ENCODE measurements around the gene CD109.

The CD109 gene

DNA sequence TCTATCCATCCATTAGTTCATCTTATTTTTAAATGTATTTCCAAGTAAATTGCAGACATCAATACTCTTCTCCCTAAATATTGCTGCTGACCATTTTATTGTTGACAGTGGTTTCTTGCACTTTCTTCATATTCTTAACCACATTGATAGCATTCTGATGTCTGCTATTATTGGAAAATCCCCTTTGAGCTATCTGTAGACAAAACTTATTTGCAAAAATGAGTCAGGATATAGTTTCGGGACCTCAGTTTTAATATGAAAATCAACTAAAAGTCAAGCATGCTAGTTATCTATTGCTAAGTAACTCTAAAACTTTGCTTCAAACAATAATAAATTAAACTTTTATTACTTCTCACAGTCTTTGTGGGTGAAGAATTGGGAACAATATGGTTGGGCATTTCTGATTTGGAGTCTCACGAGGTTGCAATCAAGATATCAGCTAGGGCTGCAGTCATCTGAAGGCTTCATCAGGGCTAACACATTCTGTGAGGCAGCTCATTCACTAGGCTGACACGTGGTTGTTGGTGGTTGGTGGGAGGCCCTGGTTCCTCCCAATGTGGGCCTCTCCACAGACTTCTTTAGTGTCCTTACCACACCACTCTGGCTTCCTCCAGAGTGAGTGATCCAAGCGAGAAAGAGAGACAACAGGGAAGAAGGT, 32.7 kb downstream of the CD109 start:
- Mint-ChIP-seq H3K4me3 (peak overlapping the region; percentile 8), H3K9me3 (no peaks in the 10 kb centered on the region), H3K36me3 (ENCODE audit: low read depth) (peaks cover 12% of the 10 kb centered on the region), H3K27me3 (ENCODE audit: low read depth) (no peaks in the 10 kb centered on the region), H3K4me1 (ENCODE audit: low read depth) (peaks cover 36% of the 10 kb centered on the region), H3K27ac (peak overlapping the region; percentile 58)

DNA sequence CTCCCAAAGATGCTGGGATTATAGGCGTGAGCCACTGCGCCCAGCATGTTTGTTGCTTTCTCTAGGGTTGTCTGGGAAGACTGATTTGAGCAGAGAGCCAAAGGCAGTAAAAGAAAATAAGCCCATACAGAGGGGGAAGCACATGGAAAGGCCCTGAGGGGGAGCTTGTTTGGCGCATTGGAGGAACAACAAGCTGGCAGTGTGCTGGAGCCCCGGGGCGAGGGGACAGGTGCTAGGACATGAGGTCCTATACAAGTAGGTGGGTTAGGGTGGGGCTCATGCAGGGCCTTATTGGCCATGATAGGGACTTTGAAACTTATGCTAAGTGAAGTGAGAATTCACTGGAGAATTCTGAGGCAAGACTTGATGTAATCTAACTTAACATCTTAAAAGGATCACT, 35.3 kb downstream of the CD109 start:
- no peak overlapping the region for H3K4me3 Mint-ChIP-seq
- no peaks in the 10 kb centered on the region for H3K27me3 Mint-ChIP-seq (ENCODE audit: low read depth)
- H3K27ac Mint-ChIP-seq = no peak overlapping the region
- H3K36me3 Mint-ChIP-seq (ENCODE audit: low read depth) = peaks cover 15% of the 10 kb centered on the region
- no peaks in the 10 kb centered on the region for H3K9me3 Mint-ChIP-seq
- H3K4me1 Mint-ChIP-seq (ENCODE audit: low read depth) = peaks cover 32% of the 10 kb centered on the region

DNA sequence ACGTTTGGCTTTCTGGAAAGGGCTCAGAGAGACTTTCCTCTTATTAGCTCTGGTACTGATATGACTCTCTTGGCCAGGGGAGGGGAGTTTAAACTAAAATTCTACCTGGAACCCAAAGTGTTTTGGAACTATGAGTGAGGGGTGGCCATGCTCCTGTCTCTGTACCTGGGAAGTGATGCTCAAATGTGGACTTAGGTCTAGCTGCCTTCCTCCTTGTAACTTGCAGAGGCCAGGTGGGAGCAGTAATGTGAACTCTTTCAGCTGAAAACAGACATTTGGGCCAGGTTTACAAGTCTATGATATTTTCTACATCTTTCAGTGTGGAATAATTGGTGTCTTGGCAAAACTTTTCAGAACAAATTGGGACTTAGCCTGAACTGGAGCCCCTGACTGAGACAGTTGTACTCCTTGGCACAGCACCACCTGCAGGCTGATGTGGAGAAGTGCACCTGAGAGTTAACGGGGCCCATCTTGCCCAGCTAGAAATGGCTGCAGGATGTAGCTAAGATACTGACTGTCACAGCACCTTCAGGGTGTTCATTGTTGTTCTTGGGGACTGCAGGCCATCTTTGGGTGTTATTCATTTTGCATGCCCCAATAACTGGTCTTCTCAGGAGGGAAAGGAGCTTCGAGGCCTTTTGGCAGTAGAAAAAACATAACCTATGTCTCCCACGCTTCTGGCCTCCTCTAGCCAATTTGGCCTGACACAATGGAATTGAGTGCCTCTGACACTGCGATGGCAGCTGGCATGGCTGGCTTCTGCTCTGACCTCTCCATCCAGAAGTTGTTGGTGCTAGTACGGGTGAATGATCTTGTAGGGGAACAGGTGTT, 37.1 kb downstream of the CD109 start:
- H3K36me3 Mint-ChIP-seq (ENCODE audit: low read depth) = peaks cover 12% of the 10 kb centered on the region
- peak overlapping the region; percentile 64 for H3K27ac Mint-ChIP-seq
- no peak overlapping the region for H3K4me3 Mint-ChIP-seq
- peaks cover 23% of the 10 kb centered on the region for H3K4me1 Mint-ChIP-seq (ENCODE audit: low read depth)
- H3K9me3 Mint-ChIP-seq = no peaks in the 10 kb centered on the region
- no peaks in the 10 kb centered on the region for H3K27me3 Mint-ChIP-seq (ENCODE audit: low read depth)

DNA sequence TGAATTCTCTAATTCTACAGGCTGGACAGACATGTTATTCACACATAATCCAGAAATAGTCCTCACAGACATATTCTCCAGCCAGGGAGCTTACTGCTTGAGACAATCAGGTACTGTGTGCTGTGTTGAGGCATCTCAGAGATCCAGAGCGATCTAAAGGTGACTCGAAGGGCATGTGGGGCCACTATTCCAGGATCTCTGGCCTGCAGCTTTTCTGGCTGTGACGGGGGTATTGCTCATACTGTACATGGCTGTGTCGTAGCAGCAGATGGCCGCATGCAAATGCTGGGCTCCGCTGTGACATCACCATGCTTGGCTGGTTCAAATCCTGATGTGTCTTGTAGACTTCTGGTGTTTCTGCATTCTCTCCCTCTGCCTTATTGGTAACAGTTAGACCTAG, 37.8 kb downstream of the CD109 start:
- peaks cover 9% of the 10 kb centered on the region for H3K36me3 Mint-ChIP-seq (ENCODE audit: low read depth)
- H3K4me1 Mint-ChIP-seq (ENCODE audit: low read depth) = peaks cover 19% of the 10 kb centered on the region
- no peaks in the 10 kb centered on the region for H3K27me3 Mint-ChIP-seq (ENCODE audit: low read depth)
- H3K27ac Mint-ChIP-seq = peak overlapping the region; percentile 64
- no peaks in the 10 kb centered on the region for H3K9me3 Mint-ChIP-seq
- no peak overlapping the region for H3K4me3 Mint-ChIP-seq

DNA sequence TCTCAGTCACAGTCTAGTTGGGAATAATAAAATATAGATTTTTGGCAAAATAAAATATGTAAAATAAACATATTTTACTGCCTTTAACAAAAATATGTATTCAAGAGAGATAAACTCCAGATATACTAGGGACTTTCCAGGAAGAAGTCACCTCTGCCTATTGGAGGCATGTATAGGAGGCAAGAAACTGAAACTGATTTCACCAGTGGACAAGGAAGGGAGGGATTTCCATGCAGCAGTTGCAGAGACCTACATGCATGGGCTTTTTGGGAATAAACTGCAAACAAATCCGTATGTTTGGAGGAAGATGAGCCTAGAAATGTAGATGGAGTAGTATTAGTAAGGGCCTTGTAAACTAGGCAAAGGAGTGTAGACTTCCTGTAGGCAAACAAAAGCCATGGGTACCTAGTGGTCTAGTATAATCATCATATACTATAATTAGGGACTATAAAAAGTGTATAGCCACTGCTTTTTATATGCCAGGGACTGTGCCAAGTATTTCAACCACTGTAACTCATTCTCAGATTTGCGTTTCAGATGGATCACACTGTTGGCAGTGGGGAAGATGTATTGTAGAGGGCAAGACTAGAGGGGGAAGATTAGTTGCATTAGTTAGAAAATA, 38.9 kb downstream of the CD109 start:
- Mint-ChIP-seq H3K4me3 (no peak overlapping the region), H3K9me3 (no peaks in the 10 kb centered on the region), H3K27me3 (ENCODE audit: low read depth) (no peaks in the 10 kb centered on the region), H3K27ac (no peak overlapping the region), H3K36me3 (ENCODE audit: low read depth) (peaks cover 7% of the 10 kb centered on the region), H3K4me1 (ENCODE audit: low read depth) (peaks cover 18% of the 10 kb centered on the region)

DNA sequence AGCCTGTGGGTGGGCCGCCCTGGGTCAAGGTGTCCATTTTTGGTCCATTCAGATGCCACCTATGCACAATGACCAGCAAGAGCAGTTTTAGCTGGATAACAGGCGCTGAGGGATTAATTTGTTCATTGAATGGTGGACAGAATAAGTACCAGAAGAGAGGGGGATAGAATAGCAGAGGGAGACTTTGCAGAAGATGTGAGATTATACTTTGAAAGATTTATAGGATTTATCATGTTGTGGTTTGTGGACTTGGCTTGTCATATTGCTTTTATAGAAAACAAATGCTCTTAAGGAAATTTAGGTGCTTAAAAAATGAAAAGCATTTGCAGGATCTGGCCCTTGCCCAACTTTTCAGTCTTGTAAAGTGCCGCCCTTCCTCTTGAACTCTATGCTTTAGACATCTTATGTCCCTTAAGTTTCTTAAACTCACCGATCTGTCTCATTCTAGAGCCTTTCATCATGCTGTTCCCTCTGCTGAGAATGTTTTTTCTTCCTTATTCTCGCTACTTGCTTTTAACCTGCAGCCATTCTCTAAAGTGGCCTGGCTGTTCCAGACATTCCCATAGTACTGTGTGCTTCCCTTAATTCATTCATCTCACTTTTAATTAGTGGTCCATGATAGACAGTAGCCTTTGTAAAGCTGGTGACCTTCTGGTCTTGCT, 42.5 kb downstream of the CD109 start:
- peaks cover 11% of the 10 kb centered on the region for H3K4me1 Mint-ChIP-seq (ENCODE audit: low read depth)
- H3K27me3 Mint-ChIP-seq (ENCODE audit: low read depth) = no peaks in the 10 kb centered on the region
- H3K27ac Mint-ChIP-seq = no peak overlapping the region
- no peaks in the 10 kb centered on the region for H3K9me3 Mint-ChIP-seq
- peaks cover 4% of the 10 kb centered on the region for H3K36me3 Mint-ChIP-seq (ENCODE audit: low read depth)
- H3K4me3 Mint-ChIP-seq = no peak overlapping the region

DNA sequence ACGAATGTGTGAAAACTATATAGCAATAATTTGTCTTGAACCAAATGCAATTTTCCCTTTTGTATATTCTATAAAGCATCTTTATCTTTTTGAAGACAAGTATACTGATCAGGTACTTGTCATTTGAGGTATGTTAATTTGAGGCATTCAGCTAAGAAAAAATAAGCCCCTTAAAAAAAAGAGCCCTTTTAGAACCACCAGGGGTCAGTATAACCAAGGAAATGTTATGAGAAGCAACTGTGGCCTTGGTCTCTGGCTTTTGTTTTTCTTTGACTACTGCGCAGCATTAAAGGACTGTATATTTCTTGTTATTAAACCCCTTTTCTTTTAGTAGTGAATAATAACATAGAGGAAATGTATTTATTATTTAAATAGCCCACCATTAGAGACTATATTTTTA, 43.1 kb downstream of the CD109 start:
- Mint-ChIP-seq H3K36me3 (ENCODE audit: low read depth) (peaks cover 4% of the 10 kb centered on the region), H3K4me3 (no peak overlapping the region), H3K27ac (no peak overlapping the region), H3K9me3 (no peaks in the 10 kb centered on the region), H3K4me1 (ENCODE audit: low read depth) (peaks cover 10% of the 10 kb centered on the region), H3K27me3 (ENCODE audit: low read depth) (no peaks in the 10 kb centered on the region)

DNA sequence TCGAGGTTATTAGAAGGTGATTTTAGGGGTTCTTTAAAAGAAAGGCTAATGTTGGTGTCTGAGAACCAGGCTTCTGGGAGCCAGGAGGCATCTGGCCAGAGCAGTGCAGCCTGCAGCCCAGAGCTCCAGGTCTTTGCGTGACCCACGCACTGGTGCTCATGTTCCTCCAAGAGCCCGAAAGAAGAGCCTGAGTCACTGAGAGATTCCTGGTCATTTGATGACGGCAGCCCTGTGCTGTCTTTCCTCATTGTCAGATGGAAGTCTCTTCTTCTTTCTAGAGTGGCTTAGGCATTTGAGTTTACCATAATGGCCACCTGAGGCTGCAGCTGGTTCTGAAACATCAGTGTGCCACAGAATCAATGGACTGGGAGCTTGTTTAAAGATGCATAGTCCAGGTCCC, 46.4 kb downstream of the CD109 start:
- H3K9me3 Mint-ChIP-seq = no peaks in the 10 kb centered on the region
- peaks cover 6% of the 10 kb centered on the region for H3K4me1 Mint-ChIP-seq (ENCODE audit: low read depth)
- H3K27me3 Mint-ChIP-seq (ENCODE audit: low read depth) = no peaks in the 10 kb centered on the region
- no peak overlapping the region for H3K4me3 Mint-ChIP-seq
- H3K27ac Mint-ChIP-seq = no peak overlapping the region
- peaks cover 4% of the 10 kb centered on the region for H3K36me3 Mint-ChIP-seq (ENCODE audit: low read depth)

DNA sequence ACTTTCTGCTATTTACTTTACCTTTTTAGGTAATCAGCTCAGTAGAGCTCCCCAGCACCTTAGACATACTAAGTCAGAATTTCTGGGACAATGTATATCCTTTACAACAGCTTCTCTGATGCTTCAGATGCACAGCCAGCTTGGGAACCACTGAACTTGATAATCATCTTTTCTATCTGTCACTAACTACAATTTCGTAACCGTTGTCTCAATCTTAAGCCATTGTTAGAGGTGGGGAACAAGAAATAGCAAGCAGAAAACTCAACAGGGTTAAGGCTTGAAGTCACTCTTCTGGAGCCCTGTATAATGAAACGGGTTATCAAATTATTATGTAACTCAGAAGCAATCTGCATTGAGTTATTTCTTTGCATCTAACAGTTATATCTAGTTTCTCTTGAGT, 47.1 kb downstream of the CD109 start:
- Mint-ChIP-seq H3K9me3 (no peaks in the 10 kb centered on the region), H3K4me3 (no peak overlapping the region), H3K36me3 (ENCODE audit: low read depth) (peaks cover 4% of the 10 kb centered on the region), H3K27me3 (ENCODE audit: low read depth) (no peaks in the 10 kb centered on the region), H3K27ac (no peak overlapping the region), H3K4me1 (ENCODE audit: low read depth) (peaks cover 6% of the 10 kb centered on the region)

DNA sequence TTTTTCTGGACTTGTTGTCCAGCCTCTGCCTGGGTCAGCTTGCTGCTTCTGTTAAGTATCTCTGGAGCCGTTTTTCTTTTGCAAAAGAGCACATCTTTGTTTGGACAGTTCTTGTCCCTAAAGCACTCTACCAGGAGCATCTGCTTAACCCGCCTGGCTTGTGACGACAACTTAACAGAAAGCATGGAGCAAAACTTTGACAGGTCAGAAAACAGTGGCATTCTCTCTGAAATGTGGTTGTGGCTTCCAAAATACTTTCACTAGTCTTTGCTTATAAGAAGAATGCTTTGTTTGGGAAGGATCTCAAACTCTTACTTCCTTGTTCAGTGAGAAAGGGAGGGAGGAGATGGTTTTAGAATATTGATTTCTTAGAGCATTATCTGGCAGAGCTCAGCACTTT, 47.6 kb downstream of the CD109 start:
- H3K4me1 Mint-ChIP-seq (ENCODE audit: low read depth) = peaks cover 6% of the 10 kb centered on the region
- no peak overlapping the region for H3K27ac Mint-ChIP-seq
- no peaks in the 10 kb centered on the region for H3K27me3 Mint-ChIP-seq (ENCODE audit: low read depth)
- H3K4me3 Mint-ChIP-seq = no peak overlapping the region
- no peaks in the 10 kb centered on the region for H3K9me3 Mint-ChIP-seq
- peaks cover 4% of the 10 kb centered on the region for H3K36me3 Mint-ChIP-seq (ENCODE audit: low read depth)

DNA sequence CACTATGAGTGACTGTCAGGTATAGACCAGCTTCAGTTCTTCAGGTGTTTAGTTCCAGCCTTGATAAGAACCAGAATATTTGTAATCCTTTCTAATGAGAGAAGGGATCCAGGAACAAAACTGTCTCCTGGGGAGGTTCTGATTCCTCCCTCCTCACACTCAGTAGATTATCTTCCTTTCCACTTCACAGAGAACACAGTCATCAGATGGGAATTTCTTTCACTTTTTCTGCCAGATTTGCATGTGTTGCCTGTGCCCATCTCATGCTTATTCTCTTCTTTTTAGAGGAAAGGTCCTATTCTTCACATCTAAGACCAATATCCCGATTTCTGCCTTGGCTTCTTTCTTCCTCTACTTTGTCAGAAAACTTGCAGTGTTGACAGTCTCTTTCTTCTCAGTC, 50.8 kb downstream of the CD109 start:
- H3K27me3 Mint-ChIP-seq (ENCODE audit: low read depth) = no peaks in the 10 kb centered on the region
- no peaks in the 10 kb centered on the region for H3K9me3 Mint-ChIP-seq
- peaks cover 2% of the 10 kb centered on the region for H3K4me1 Mint-ChIP-seq (ENCODE audit: low read depth)
- H3K27ac Mint-ChIP-seq = no peak overlapping the region
- no peak overlapping the region for H3K4me3 Mint-ChIP-seq
- H3K36me3 Mint-ChIP-seq (ENCODE audit: low read depth) = peaks cover 4% of the 10 kb centered on the region

DNA sequence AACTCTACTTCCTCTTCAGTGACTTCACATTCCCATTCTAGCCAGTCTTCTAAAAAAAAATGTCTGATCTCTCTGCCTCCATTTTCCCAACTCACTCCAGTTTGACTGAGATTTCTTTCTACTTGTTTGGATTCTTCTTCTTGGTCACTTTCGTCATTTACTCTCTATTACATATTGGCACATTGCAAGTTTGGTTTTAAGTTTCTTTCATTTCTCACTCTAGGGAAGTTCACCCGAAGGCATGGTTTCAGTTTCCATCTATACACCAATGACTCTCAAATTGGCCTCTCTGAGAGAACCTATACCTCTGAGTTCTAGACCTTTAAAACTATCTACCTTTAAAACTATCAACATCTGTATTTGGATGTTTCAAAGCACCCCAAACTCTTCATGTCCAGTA, 51.3 kb downstream of the CD109 start:
- Mint-ChIP-seq H3K36me3 (ENCODE audit: low read depth) (peaks cover 4% of the 10 kb centered on the region), H3K9me3 (no peaks in the 10 kb centered on the region), H3K4me3 (no peak overlapping the region), H3K27ac (no peak overlapping the region), H3K4me1 (ENCODE audit: low read depth) (peaks cover 2% of the 10 kb centered on the region), H3K27me3 (ENCODE audit: low read depth) (no peaks in the 10 kb centered on the region)

DNA sequence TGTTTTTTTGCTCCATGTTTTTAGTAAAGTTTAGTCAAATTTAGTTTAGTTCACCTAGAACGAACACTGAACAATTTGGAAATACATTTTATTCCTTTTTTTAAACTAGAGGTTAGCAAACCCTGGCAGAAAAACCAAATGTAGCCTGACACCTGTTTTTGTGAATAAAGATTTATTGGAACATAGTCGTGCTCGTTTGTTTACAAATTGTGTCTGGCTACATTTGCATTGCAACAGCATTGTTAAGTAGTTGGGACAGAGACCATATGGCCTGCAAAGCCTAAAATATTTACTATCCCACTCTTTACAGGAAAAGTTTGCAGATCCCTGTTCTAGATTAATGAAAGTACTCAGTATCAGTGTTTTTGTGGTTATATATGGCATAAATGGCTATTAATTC, 56.9 kb downstream of the CD109 start:
- H3K4me1 Mint-ChIP-seq (ENCODE audit: low read depth) = no peaks in the 10 kb centered on the region
- no peak overlapping the region for H3K4me3 Mint-ChIP-seq
- H3K27ac Mint-ChIP-seq = no peak overlapping the region
- no peaks in the 10 kb centered on the region for H3K27me3 Mint-ChIP-seq (ENCODE audit: low read depth)
- no peaks in the 10 kb centered on the region for H3K36me3 Mint-ChIP-seq (ENCODE audit: low read depth)
- no peaks in the 10 kb centered on the region for H3K9me3 Mint-ChIP-seq

DNA sequence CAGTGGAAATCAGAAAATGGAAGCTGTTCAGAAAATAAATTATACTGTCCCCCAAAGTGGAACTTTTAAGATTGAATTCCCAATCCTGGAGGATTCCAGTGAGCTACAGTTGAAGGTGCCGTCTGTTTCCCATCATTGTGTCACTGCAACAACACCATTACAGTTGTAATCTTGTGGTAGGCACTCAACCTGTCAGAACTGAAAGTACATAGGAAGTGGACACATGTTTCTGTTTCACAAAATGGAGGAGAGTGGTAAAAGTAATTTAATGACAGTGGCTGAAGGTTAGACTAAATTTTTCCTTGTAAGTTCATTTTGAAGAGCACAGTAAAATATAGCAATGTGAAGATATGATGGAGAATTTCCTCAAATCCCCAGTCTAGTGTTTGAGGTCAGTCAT, 70.0 kb downstream of the CD109 start:
- no peaks in the 10 kb centered on the region for H3K27me3 Mint-ChIP-seq (ENCODE audit: low read depth)
- no peak overlapping the region for H3K27ac Mint-ChIP-seq
- H3K9me3 Mint-ChIP-seq = peaks cover 5% of the 10 kb centered on the region
- H3K36me3 Mint-ChIP-seq (ENCODE audit: low read depth) = peaks cover 41% of the 10 kb centered on the region
- H3K4me1 Mint-ChIP-seq (ENCODE audit: low read depth) = peaks cover 7% of the 10 kb centered on the region
- H3K4me3 Mint-ChIP-seq = no peak overlapping the region
